Astrocyte (in vitro differentiated cells and primary cell): ENCODE results near the gene HEG1.

Experiments used
- CTCF ChIP-seq: IDR thresholded peaks from 2 replicates; pipeline ENCODE4 v1.5.1; 2011; ENCODE audit warnings: low read depth, mild to moderate bottlenecking, inconsistent platforms, low read length, moderate library complexity; ENCODE audit not compliant: insufficient read depth
- EZH2 ChIP-seq: IDR thresholded peaks from 2 replicates; pipeline ENCODE4 v1.6.1; 2012; ENCODE audit warnings: mild to moderate bottlenecking, low read length, inconsistent platforms; ENCODE audit not compliant: insufficient read depth

DNA sequence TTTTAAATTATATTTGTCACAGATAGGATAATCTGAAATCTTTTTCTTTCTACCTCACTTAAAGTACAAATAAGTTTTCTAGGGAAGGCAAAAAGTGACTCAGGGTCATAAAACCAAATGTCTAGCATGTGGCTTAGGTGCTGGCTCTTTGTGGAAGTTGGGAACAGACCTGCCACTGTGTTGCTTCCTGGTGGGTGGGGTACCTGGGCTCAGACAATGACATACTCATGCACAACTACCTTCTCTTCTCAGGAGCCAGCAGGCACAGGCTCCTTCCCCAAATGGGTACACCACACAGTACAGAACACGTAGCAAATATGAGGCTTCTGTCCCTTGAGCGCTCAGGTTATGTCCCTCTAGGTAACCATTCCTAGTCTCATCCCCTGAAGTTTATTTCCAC lies 81.1 kb downstream of the HEG1 start:
- TF ChIP-seq CTCF (no peak), EZH2 (no peak)
